ENCODE data around the gene PNPLA2. TPM values are rescaled to one million over a fixed set of nuclear protein-coding genes. Genes with fewer than 3 reads are reported as not detected.

The PNPLA2 gene
- total RNA-seq, 2 experiments from 2014 or later, result 202 to 220 TPM

DNA sequence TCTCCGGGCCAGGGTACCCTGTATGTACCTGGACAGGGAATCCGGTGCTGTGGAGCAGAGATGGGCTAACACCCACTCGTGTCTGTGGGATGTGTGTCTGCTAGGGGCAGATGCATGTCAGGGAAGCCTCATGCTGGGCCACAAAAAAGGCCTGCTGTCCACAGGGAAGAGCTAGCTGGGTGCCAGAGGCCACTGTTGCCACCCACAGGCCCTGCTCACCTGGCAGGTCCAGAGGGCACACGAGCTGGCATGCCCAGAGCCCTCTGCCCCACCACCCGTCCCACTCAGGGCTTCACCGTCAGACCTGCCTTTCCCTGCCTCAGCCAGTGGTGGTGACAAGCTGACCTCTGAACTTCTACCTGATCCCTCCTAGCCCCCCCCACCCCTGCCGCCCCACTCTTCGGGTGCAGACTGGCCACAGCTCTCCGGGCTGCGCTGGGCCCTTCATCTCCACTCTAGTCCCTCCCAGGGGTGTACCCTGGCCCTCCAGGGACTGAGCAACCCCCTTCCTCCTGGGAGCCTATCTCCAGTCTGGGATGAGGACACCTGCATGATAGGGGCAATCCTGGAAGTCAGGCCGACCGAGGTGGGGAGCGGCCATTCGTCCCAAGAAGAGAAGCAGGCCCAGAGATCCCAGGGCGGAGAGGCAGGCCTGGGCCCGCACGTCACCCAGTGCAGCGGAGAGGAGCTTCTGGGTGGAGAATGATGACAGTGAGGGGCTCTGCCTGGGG, 22.0 kb upstream of the PNPLA2 start:
- H3K4me3 Mint-ChIP-seq, result peak overlapping the region; percentile 92
- Histone ChIP-seq H3K27me3 (ENCODE audit: control insufficient read depth in 1 of 2, insufficient read depth in 2 of 2, low read length in 2 of 2) (no peaks in the 10 kb centered on the region), H3K9me3 (ENCODE audit: control insufficient read depth in 1 of 2, insufficient read depth in 1 of 2, low read length in 2 of 2) (no peaks in the 10 kb centered on the region), H3K27ac (ENCODE audit: low read depth in 1 of 2, low read length in 2 of 2) (peak overlapping the region; percentile 69 to 91), H3K4me3 (ENCODE audit: low read length) (peak overlapping the region; percentile 89), H3K4me1 (ENCODE audit: insufficient read depth, low read length) (peaks cover 48% of the 10 kb centered on the region), H3K36me3 (ENCODE audit: insufficient read depth, low read length) (peaks cover 37% of the 10 kb centered on the region)
- H3K4me1 Mint-ChIP-seq (ENCODE audit: low read depth), result peaks cover 16% of the 10 kb centered on the region
- H3K36me3 Mint-ChIP-seq (ENCODE audit: low read depth), result peaks cover 6% of the 10 kb centered on the region
- CTCF ChIA-PET, result interaction anchor here (1.1 kb wide), 1 partner anchor 50 kb away, joined by 4 read pairs; the partner anchor contains the start of gene TALDO1
- intact Hi-C loops (cut with DNase I, micrococcal nuclease), result loop anchor here (1.0 to 5.0 kb wide), 6 partner anchors 13 to 289 kb away; partner anchors contain the start of genes DEAF1 (in 2 of the 2), TALDO1 (in 2 of the 2), TMEM80 (in 2 of the 2) and GATD1 (in 1 of the 2)
- DNase-seq, result no peak
- POLR2A ChIA-PET, result interaction anchor here (0.9 to 3.2 kb wide), 8 partner anchors 12 to 590 kb away, joined by 3 to 24 read pairs (median 4); partner anchors contain the start of genes BET1L, PNPLA2, RIC8A and RPLP2
- TF ChIP-seq, protein P1, sequence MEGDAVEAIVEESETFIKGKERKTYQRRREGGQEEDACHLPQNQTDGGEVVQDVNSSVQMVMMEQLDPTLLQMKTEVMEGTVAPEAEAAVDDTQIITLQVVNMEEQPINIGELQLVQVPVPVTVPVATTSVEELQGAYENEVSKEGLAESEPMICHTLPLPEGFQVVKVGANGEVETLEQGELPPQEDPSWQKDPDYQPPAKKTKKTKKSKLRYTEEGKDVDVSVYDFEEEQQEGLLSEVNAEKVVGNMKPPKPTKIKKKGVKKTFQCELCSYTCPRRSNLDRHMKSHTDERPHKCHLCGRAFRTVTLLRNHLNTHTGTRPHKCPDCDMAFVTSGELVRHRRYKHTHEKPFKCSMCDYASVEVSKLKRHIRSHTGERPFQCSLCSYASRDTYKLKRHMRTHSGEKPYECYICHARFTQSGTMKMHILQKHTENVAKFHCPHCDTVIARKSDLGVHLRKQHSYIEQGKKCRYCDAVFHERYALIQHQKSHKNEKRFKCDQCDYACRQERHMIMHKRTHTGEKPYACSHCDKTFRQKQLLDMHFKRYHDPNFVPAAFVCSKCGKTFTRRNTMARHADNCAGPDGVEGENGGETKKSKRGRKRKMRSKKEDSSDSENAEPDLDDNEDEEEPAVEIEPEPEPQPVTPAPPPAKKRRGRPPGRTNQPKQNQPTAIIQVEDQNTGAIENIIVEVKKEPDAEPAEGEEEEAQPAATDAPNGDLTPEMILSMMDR (IDR thresholded peaks at IDR 0.05), result no peak
- H3K9me3 Mint-ChIP-seq, result no peaks in the 10 kb centered on the region
- ATAC-seq (ENCODE audit: poor library complexity), result peak; percentile 2
- H3K27me3 Mint-ChIP-seq, result no peaks in the 10 kb centered on the region
- peak overlapping the region; percentile 91 for H3K27ac Mint-ChIP-seq

DNA sequence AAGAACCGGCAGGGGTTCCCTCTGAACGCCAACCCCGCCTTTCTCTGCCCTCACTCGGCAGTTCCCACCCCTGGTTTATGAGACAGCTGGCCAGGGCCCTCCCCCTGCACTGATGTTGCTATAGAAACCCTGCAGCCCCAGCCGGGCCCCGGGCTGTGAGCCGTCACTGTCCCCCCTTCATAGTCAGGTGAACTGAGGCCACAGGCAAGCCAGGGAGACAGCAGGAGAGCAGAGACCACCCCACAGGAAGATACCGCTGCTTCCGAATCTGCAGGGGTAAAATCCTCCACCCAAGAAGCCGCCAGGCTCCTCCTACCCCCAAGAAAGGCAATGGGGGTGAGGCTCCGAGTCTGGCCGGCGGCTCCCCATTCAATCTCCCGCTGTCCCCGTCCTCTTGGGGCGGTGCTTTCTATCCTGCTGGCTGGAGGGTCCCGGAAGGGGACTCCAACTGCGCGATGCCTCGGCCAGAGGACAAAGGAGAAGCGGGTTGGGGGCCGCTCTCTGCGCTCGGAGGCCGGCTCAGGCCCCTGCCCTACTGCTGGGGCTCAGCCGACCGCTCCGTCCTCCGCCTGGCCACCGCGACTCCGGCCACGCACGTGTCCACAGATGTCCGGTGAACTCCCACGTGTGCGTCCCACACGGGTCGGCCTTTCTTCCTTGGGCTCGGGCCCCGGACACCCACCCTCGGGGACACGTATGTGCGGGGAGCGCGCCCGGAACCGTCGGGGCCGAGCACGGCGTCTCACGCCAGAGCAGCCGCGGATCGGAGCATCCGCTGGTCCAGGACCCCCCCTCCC, 21.2 kb upstream of the PNPLA2 start:
- Mint-ChIP-seq H3K36me3 (ENCODE audit: low read depth) (peaks cover 6% of the 10 kb centered on the region), H3K4me3 (peak overlapping the region; percentile 92), H3K4me1 (ENCODE audit: low read depth) (peaks cover 16% of the 10 kb centered on the region), H3K27me3 (no peaks in the 10 kb centered on the region), H3K27ac (peak overlapping the region; percentile 91), H3K9me3 (no peaks in the 10 kb centered on the region)
- H3K36me3 ChIP-seq (ENCODE audit: insufficient read depth, low read length), result peaks cover 39% of the 10 kb centered on the region
- POLR2A ChIA-PET, result interaction anchor here (0.9 to 3.2 kb wide), 7 partner anchors 11 to 590 kb away, joined by 3 to 24 read pairs (median 4); partner anchors contain the start of genes BET1L, PNPLA2, RIC8A and RPLP2
- H3K27me3 ChIP-seq (ENCODE audit: control insufficient read depth in 1 of 2, insufficient read depth in 2 of 2, low read length in 2 of 2), result no peaks in the 10 kb centered on the region
- ATAC-seq (ENCODE audit: poor library complexity) (peak; percentile 51), DNase-seq (peak; percentile 42 to 92 (median 66))
- H3K27ac ChIP-seq (ENCODE audit: low read depth in 1 of 2, low read length in 2 of 2), result peak overlapping the region; percentile 69 to 91
- H3K9me3 ChIP-seq (ENCODE audit: control insufficient read depth in 1 of 2, insufficient read depth in 1 of 2, low read length in 2 of 2), result no peaks in the 10 kb centered on the region
- CTCF ChIA-PET, result no interaction called here
- TF ChIP-seq, protein P1 (IDR thresholded peaks at IDR 0.05), result no peak
- intact Hi-C loops (cut with DNase I, micrococcal nuclease), result loop anchor here (1.0 to 5.0 kb wide), 6 partner anchors 12 to 290 kb away; partner anchors contain the start of genes DEAF1 (in 2 of the 2), TALDO1 (in 2 of the 2), TMEM80 (in 2 of the 2) and GATD1 (in 1 of the 2)
- H3K4me3 ChIP-seq (ENCODE audit: low read length), result peak overlapping the region; percentile 89
- peaks cover 55% of the 10 kb centered on the region for H3K4me1 ChIP-seq (ENCODE audit: insufficient read depth, low read length)

DNA sequence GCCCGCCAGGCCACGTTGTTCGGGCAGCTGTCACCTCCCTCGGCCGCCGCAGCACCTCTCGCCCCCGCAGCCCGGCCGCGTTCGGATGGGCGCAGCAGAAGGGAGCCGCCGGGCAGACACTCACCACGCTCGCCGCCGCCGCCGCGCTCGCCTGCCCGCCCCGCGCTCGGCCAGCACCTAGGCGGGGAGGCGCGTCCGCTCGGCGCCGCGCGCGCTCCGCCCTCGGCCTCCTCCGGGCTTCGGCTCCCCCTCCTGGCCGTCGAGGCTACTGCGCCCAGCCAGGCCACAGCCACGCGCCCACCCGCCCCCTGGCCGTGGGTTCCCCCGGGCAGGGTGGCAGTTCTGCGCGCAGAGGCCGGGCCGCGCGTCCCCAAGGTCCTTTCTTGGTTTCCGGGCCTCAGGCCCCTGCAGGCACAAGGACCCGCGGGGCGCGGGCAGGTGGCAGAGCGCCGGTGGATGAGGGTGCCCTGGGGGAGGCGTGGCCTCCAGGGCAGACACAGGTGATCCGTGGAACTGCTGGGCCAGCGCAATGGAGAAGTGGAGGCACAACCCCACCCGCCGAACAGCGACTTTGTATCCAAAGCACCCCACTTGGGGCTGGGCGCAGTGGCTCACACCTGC, 20.5 kb upstream of the PNPLA2 start, which contains the start of gene SLC25A22:
Gene SLC25A22, minus strand, starts transcription at position 189 of the 621 bp plus-strand sequence. CDS start 3,275 bp downstream, outside the sequence.
- TF ChIP-seq, protein P1 (IDR thresholded peaks at IDR 0.05), result peak; percentile 66
- H3K27ac ChIP-seq (ENCODE audit: low read depth in 1 of 2, low read length in 2 of 2), result peak within 1 kb of the TSS; percentile 69 to 91
- Mint-ChIP-seq H3K36me3 (ENCODE audit: low read depth) (peaks cover 6% of the 10 kb centered on the region), H3K27ac (peak within 1 kb of the TSS; percentile 91), H3K4me3 (peak within 1 kb of the TSS; percentile 92), H3K4me1 (ENCODE audit: low read depth) (peaks cover 16% of the 10 kb centered on the region), H3K27me3 (no peaks in the 10 kb centered on the region), H3K9me3 (no peaks in the 10 kb centered on the region)
- H3K36me3 ChIP-seq (ENCODE audit: insufficient read depth, low read length), result peaks cover 42% of the 10 kb centered on the region
- DNase-seq (peak; percentile 62 to 94 (median 81)), ATAC-seq (ENCODE audit: poor library complexity) (peak; percentile 61)
- no peaks in the 10 kb centered on the region for H3K27me3 ChIP-seq (ENCODE audit: control insufficient read depth in 1 of 2, insufficient read depth in 2 of 2, low read length in 2 of 2)
- H3K4me3 ChIP-seq (ENCODE audit: low read length), result peak within 1 kb of the TSS; percentile 89
- ChIA-PET POLR2A (interaction anchor here (1.1 to 3.2 kb wide), 4 partner anchors 11 to 22 kb away, joined by 4 to 24 read pairs (median 13); partner anchors contain the start of genes PNPLA2 and RPLP2), CTCF (no interaction called here)
- H3K4me1 ChIP-seq (ENCODE audit: insufficient read depth, low read length), result peaks cover 60% of the 10 kb centered on the region
- H3K9me3 ChIP-seq (ENCODE audit: control insufficient read depth in 1 of 2, insufficient read depth in 1 of 2, low read length in 2 of 2), result no peaks in the 10 kb centered on the region
- intact Hi-C loops (cut with DNase I, micrococcal nuclease), result loop anchor here (5.0 kb wide), 4 partner anchors 51 to 291 kb away; partner anchors contain the start of genes DEAF1 (in 2 of the 2), TALDO1 (in 2 of the 2), TMEM80 (in 2 of the 2) and HRAS (in 1 of the 2)
